MV-4-11 (cell line): ENCODE measurements around the gene ITPRID1.
"Not testable (repeated sequence)": the region's sequence is repeated elsewhere in the genome, so short reads cannot be mapped to it uniquely, and the experiment has no call there.

Source experiments
- DNase-seq: peaks from one replicate; lab custom pipeline; 2025; lab: John Stamatoyannopoulos, UW

The ITPRID1 gene

GRCh38 chr7:31516680-31517502 lies 3.0 kb downstream of the ITPRID1 start:
- DNase-seq = no peak

GRCh38 chr7:31517513-31517912 lies 3.6 kb downstream of the ITPRID1 start:
- DNase-seq = no peak

- no peak for DNase-seq
Observed at GRCh38 chr7:31518766-31519165, 4.9 kb downstream of the ITPRID1 start.

- DNase-seq = no peak
Observed at GRCh38 chr7:31521336-31522010, 7.6 kb downstream of the ITPRID1 start.

- DNase-seq = no peak
Observed at GRCh38 chr7:31526864-31527263, 13.0 kb downstream of the ITPRID1 start.

- DNase-seq = no peak
Observed at GRCh38 chr7:31529103-31529502, 15.2 kb downstream of the ITPRID1 start.

- DNase-seq = not testable (repeated sequence)
Observed at GRCh38 chr7:31540651-31541185, 26.8 kb downstream of the ITPRID1 start.

- DNase-seq = no peak
Observed at GRCh38 chr7:31545549-31545948, 31.7 kb downstream of the ITPRID1 start.

GRCh38 chr7:31549611-31550010 lies 35.7 kb downstream of the ITPRID1 start:
- DNase-seq = no peak

- DNase-seq = no peak
Observed at GRCh38 chr7:31550432-31550831, 36.5 kb downstream of the ITPRID1 start.

GRCh38 chr7:31553661-31554081 lies 39.8 kb downstream of the ITPRID1 start:
- no peak for DNase-seq

- DNase-seq = no peak
Observed at GRCh38 chr7:31562002-31562401, 48.1 kb downstream of the ITPRID1 start.

- no peak for DNase-seq
Observed at GRCh38 chr7:31563522-31563921, 49.6 kb downstream of the ITPRID1 start.

GRCh38 chr7:31563951-31564350 lies 50.1 kb downstream of the ITPRID1 start:
- no peak for DNase-seq

- no peak for DNase-seq
Observed at GRCh38 chr7:31564661-31565060, 50.8 kb downstream of the ITPRID1 start.

GRCh38 chr7:31569528-31569927 lies 55.6 kb downstream of the ITPRID1 start:
- no peak for DNase-seq

GRCh38 chr7:31583526-31583925 lies 69.6 kb downstream of the ITPRID1 start:
- no peak for DNase-seq

- no peak for DNase-seq
Observed at GRCh38 chr7:31583942-31584341, 70.1 kb downstream of the ITPRID1 start.

GRCh38 chr7:31595390-31595789 lies 81.5 kb downstream of the ITPRID1 start:
- DNase-seq = no peak

- DNase-seq = no peak
Observed at GRCh38 chr7:31602041-31602625, 88.2 kb downstream of the ITPRID1 start.

- DNase-seq = no peak
Observed at GRCh38 chr7:31603046-31603445, 89.2 kb downstream of the ITPRID1 start.

- DNase-seq = no peak
Observed at GRCh38 chr7:31613604-31614003, 99.7 kb downstream of the ITPRID1 start.

- DNase-seq = no peak
Observed at GRCh38 chr7:31633467-31633866, 119.6 kb downstream of the ITPRID1 start.
